Measurements from ENCODE around the gene CDC14A.
"Not testable (repeated sequence)": the region's sequence is repeated elsewhere in the genome, so short reads cannot be mapped to it uniquely, and the experiment has no call there.

CDC14A gene

GRCh38 chr1:100352267-100353070 lies at the start of gene CDC14A:
Gene CDC14A, plus strand, starts transcription at chr1:100352506. Its CDS starts 449 bp downstream, at chr1:100352955.
- peak; percentile 97 for DNase-seq (ENCODE audit: low spot score)

GRCh38 chr1:100302739-100303138 lies 49.6 kb upstream of the CDC14A start:
- DNase-seq (ENCODE audit: low spot score), result no peak

GRCh38 chr1:100304227-100304626 lies 48.1 kb upstream of the CDC14A start:
- no peak for DNase-seq (ENCODE audit: low spot score)

DNA sequence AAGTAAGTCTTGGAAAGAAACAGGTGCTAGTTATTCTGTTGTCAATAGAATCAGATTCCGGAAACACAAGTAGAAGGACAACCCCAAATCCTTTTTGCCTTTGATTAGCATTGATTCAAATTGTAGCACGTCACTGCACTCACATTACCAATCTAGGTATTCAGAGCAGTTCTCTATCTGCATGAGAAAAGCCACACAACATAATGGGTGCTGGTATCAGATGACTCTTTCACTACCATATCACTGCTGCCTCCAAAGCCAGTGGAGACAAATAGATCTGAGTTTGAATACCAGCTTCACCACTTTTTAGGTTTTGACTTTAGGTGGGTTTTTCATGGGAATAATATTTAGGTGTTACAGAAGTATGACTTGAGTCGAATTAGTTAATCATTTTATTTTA lies 47.4 kb upstream of the CDC14A start:
- no peak for DNase-seq (ENCODE audit: low spot score)

DNA sequence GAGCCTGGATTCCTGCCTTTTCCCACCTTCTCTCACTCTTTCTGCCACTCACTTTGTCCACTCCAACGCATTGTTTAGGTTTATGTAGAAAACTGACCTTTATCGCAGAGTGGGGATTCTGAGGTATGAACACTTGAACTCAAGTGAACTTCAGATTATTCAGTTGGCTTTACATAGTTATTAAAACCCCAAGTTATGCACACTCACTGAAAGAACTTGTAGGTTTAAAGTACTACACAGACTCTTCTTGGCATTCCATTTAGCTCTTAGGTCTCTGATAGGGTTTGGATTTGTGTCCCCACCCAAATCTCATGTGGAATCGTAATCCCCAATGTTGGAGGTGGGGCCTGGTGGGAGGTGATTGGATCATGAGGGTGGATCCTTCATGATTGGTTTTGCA lies 46.4 kb upstream of the CDC14A start:
- no peak for DNase-seq (ENCODE audit: low spot score)

DNA sequence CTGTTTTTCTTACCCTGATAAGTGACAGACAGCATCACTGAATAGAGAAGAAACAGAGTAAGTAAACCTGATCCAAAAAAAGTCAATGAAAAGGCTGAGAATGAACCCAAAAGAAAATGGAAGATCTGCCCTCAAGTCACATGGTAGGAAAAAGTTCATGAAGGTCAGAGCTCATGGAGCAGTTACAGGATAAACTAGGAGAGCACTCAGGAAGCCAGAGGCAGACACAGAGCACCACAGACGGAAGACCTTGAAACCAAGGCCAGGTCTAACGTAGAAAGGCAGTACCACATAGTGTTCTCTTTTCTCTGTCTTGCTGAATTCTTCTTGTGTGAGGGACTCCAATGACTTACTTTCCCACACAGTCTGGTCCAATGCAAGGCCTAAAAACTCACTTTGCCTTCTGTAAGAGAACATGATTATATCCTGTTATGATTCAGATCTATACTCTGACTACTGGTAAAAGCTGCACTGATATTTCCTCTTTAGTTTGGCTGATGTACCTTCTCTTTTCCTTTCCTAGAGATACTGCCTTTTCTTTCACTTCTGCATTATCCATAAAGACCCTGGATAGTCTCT lies 45.5 kb upstream of the CDC14A start:
- no peak for DNase-seq (ENCODE audit: low spot score)

DNA sequence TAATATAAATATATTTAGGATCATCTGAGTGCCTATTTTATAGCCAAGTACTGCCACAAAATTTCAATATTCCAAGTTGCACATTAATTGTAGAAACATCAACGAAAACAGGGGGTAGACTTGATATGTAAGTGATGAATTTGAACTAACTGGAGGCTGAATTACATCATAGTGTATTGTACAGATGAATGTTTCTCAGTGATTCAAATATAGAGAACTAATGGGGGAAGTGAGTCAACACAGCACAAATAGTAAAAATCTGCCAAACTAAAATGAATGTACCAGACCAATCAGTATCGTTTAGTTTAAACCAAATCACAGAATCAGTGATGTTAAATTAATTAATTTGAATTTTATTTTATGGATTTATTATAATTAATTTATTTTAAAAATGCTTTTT lies 43.5 kb upstream of the CDC14A start:
- DNase-seq (ENCODE audit: low spot score), result no peak

DNA sequence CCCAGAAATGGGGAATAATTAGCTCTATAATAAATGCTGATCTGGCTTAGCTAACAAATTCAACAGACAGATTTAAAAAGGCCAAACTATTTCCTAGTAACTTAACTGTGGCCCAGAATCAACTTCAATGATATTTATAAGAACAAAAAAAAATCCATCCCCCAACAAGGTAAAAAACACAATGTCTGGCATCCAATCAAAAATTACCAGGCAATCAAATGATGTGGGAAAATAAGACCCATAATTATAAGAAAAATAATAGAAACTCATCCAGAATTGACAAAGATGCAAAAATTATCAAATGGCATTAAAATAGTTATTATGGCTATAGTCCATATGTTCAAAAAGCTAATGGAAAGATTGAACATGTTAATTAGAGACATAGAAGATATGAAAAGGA lies 42.4 kb upstream of the CDC14A start:
- no peak for DNase-seq (ENCODE audit: low spot score)

DNA sequence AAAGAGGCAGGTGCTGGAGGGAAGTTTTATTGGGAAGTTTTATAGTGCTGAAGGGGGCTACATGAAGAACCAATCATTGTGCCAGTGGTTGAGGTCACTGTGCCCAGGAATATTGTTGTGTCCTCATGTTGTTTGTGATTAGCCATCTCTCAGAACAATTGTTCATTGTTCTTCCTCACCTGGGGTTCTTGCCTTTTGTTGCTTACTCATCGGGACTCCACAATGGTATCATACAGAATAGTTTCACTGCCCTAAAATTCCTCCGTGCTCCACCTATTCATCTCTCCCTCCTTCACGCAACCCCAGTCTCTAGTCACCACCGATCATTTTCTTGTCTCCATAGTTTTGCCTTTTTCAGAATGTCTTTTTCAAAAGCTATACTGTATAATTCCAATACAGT lies 38.9 kb upstream of the CDC14A start:
- DNase-seq (ENCODE audit: low spot score), result no peak

GRCh38 chr1:100316622-100317021 lies 35.7 kb upstream of the CDC14A start:
- no peak for DNase-seq (ENCODE audit: low spot score)

DNA sequence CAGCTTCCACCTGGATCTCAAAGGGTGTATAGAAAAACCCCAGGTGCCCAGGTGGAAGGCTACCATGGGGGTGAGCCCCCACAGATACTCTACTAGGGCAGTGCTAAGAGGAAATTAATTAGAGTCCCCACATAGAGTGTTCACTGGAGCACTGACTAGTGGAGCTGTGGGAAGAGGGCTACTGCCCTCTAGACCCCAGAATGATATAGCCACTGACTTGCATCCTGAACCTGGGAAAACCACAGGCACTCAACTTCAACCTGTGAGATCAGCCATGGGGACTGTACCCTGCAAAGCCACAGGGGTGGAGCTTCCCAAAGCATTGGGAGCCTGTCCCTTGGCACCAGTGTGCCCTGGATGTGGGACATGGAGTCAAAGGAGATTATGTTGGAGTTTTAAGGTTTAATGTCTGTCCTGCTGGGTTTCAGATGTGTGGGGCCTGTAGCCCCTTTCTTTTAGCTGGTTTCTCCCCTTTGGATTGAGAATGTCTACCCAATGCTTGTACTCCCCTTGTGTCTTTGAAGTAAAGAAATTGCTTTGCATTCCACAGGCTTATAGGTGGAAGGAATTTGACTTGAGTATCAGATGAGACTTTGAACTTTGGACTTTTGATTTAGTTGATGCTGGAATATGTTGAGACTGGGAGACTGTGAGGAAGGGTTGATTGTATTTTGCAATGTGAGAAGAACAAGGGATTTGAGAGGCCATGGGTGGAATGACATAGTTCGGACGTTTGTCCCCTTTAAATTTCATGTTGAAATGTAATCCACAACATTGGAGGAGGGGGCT lies 31.8 kb upstream of the CDC14A start:
- DNase-seq (ENCODE audit: low spot score), result no peak

DNA sequence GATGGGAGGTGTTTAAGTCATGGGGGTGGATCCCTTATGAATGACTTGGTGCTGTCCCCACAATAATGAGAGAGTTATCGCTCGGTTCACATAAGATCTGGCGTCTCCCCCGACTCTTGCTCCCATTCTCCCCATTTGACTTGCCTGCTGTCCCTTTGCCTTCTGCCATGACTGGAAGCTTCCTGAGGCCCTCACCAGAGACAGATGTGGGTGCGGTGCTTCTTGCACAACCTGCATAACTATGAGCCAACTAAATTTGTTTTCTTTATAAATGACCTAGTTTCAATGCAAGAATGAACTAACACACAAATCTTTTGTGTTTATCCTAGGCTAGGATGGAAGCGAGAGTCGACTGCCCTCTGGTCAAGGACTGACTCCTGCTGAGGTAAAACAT lies 31.2 kb upstream of the CDC14A start:
- no peak for DNase-seq (ENCODE audit: low spot score)

DNA sequence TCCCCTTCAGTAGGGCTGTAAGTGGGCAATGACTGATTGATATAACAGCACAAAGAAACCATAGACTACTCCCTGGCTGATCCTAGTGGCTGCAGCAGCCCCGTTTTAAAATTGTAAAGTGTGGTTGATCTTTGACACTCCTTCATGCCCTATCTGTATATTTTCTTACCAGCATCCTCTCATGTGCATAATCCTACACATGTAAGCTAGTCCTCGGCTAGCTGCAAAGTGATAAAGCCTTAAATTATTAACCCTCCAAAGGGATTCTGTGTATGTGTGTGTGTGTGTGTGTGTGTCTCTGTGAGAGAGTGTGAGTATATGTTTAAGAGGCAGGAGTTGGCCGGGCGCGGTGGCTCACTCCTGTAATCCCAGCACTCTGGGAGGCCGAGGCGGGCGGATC lies 30.8 kb upstream of the CDC14A start:
- DNase-seq (ENCODE audit: low spot score), result no peak

GRCh38 chr1:100322436-100323211 lies 29.7 kb upstream of the CDC14A start:
- no peak for DNase-seq (ENCODE audit: low spot score)

- DNase-seq (ENCODE audit: low spot score), result no peak
Observed at GRCh38 chr1:100323419-100324106, 28.7 kb upstream of the CDC14A start.

- no peak for DNase-seq (ENCODE audit: low spot score)
Observed at GRCh38 chr1:100325415-100326324, 26.6 kb upstream of the CDC14A start.

GRCh38 chr1:100326325-100326670 lies 26.0 kb upstream of the CDC14A start:
- DNase-seq (ENCODE audit: low spot score), result not testable (repeated sequence)

DNA sequence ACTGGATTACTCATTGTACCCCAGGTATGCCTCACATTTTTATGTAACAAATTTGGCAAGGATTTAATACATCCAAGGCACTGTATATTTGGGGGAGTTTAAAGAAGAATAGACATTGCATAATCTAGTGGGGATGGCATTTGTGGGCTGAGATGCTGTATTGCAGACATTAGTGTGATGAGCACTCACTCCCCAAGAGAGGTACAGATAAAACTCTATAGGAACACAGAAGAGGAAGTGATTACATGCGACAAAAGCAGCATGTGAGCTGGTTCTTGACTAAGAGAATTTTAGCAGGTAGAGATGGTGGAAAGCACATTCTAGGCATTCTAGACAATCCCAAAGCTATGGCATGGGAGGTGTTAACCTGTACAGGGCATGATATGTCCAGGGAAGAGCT lies 24.2 kb upstream of the CDC14A start:
- no peak for DNase-seq (ENCODE audit: low spot score)

- not testable (repeated sequence) for DNase-seq (ENCODE audit: low spot score)
Observed at GRCh38 chr1:100331146-100331545, 21.2 kb upstream of the CDC14A start.

DNA sequence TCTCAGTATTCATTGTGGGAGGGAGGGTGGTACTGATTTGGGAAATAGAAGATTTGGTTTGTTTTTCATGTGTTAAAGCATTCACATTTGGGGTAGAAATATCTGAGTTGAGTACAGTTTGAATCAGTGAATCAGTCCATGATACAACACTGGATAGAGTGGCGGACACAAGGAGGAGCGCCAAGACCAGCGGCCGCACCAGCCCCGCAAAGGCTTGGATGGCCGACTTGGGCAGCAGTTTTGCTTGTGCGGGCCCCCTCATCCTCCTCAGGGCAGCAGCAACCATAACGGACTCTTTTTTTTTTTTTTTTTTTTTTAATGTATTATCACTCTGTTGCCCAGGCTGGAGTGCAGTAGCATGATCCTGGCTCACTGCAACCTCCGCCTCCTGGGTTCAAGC lies 20.0 kb upstream of the CDC14A start:
- no peak for DNase-seq (ENCODE audit: low spot score)

DNA sequence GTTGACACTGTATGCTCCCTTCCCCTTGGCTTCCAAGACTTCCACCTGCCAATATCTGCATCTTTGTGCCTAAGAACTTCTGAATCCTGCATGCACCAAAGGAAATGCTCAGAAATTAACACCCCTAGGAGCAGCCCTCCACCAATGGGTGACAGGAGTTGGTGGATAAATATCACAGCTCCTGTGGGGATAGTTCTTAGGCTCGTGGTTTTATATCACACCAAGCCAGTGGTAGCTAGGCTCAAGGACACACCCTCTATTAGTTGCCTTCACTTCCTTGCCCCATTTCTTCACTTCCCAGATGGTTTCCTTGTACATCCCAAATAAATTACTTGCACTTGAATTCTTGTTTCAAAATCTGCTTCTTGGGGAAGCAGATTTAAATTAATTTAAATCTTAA lies 16.9 kb upstream of the CDC14A start:
- DNase-seq (ENCODE audit: low spot score), result no peak

Data from ecto neural progenitor cell (in vitro differentiated cells).